Loucy (cell line): ENCODE data around the gene SLC9A4.
A peak's percentile ranks its signal among the peaks of the same experiment; 100 is the strongest.

Source experiments
- H2AFZ ChIP-seq: fragments of 200-600 bp; sonication (generic); 2 replicates; pipeline ENCODE4 v1.6.0; 2016; ENCODE audit warnings: antibody characterized with exemption, mild to moderate bottlenecking, low read length, moderate library complexity
- H3F3A ChIP-seq: fragments of 200-600 bp; 2 replicates; pipeline ENCODE4 v1.6.0; 2016; ENCODE audit warnings: antibody characterized with exemption, low read depth, mild to moderate bottlenecking
- H3K27me3 ChIP-seq: fragments of 200-600 bp; sonication (generic); 2 replicates; pipeline ENCODE4 v1.6.1; 2014; ENCODE audit warnings: low read length, mild to moderate bottlenecking; ENCODE audit not compliant: insufficient read depth, poor library complexity, severe bottlenecking
- H3K36me3 ChIP-seq: fragments of 200-600 bp; sonication (generic); 2 replicates; pipeline ENCODE4 v1.6.1; 2016; ENCODE audit warnings: low read length; ENCODE audit not compliant: insufficient read depth
- H3K4me1 ChIP-seq: fragments of 200-600 bp; sonication (generic); 2 replicates; pipeline ENCODE4 v1.5.1; 2014; ENCODE audit warnings: low read length, mild to moderate bottlenecking; ENCODE audit not compliant: insufficient read depth, poor library complexity, severe bottlenecking
- H3K4me2 ChIP-seq: fragments of 200-600 bp; sonication (generic); 2 replicates; pipeline ENCODE4 v1.6.0; 2014; ENCODE audit warnings: antibody characterized with exemption, low read length, low read depth, mild to moderate bottlenecking; ENCODE audit not compliant: poor library complexity, severe bottlenecking
- H3K4me3 ChIP-seq: fragments of 200-600 bp; sonication (generic); 2 replicates; pipeline ENCODE4 v1.5.1; 2014; ENCODE audit warnings: low read length, mild to moderate bottlenecking, mixed read lengths; ENCODE audit not compliant: poor library complexity, severe bottlenecking
- H3K79me2 ChIP-seq: fragments of 200-600 bp; sonication (generic); 2 replicates; pipeline ENCODE4 v1.6.1; 2014; ENCODE audit warnings: low read length; ENCODE audit not compliant: insufficient read depth
- H3K9ac ChIP-seq: fragments of 200-600 bp; sonication (generic); 2 replicates; pipeline ENCODE4 v1.6.0; 2014; ENCODE audit warnings: mild to moderate bottlenecking, low read depth, low read length, moderate library complexity; ENCODE audit not compliant: poor library complexity, severe bottlenecking
- H3K9me2 ChIP-seq: fragments of 200-600 bp; sonication (generic); replicated peaks from 2 replicates; pipeline ENCODE4 v1.6.1; 2016; ENCODE audit warnings: low read depth, low read length, mixed read lengths
- H3K9me3 ChIP-seq: fragments of 200-600 bp; sonication (generic); 2 replicates; pipeline ENCODE4 v1.6.1; 2014; ENCODE audit warnings: mild to moderate bottlenecking, antibody characterized with exemption, low read length, low read depth; ENCODE audit not compliant: insufficient read depth
- H4K20me1 ChIP-seq: fragments of 200-600 bp; sonication (generic); 2 replicates; pipeline ENCODE4 v1.6.0; 2014; ENCODE audit warnings: antibody characterized with exemption, low read length, mild to moderate bottlenecking; ENCODE audit not compliant: insufficient read depth, poor library complexity, severe bottlenecking
- CTCF ChIP-seq: fragments of 200-600 bp; sonication (generic); conservative IDR thresholded peaks from 2 replicates; pipeline ENCODE4 v1.5.1; 2014; ENCODE audit warnings: mild to moderate bottlenecking, antibody characterized with exemption, low read length
- EZH2phosphoT487 ChIP-seq: fragments of 200-600 bp; IDR thresholded peaks from 2 replicates; pipeline ENCODE4 v1.6.1; 2018; ENCODE audit warnings: antibody characterized with exemption, mild to moderate bottlenecking, moderate library complexity, borderline replicate concordance

SLC9A4 gene

DNA sequence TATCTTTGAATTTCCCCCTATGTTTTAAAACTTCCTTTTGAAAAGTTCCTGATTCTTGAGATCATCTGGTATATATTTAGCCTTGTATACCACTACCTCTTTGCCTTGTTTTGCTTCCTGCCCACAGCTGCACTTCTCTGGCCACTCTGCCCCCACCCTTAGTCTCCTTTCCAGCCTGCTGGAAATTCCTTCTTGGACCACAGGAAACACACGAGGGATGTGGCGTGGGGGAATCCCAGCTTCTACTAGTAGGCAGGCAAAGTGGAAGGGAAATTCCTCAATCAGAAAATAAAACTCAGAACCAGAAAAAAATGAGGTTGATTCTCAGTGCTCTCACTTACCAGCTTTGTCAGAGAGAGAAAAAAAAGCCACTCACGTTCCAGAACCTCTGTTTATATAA lies 36.7 kb upstream of the SLC9A4 start:
- TF ChIP-seq EZH2phosphoT487 (no peak), CTCF (no peak)
- Histone ChIP-seq H3K4me2 (peak overlapping the region; percentile 39), H3K9me3 (no peaks in the 10 kb centered on the region), H4K20me1 (no peaks in the 10 kb centered on the region), H3K4me3 (no peak overlapping the region), H3K27me3 (no peaks in the 10 kb centered on the region), H3K4me1 (peaks cover 54% of the 10 kb centered on the region), H3K9me2 (no peaks in the 10 kb centered on the region), H3K9ac (no peak overlapping the region), H3F3A (no peaks in the 10 kb centered on the region), H2AFZ (no peak overlapping the region), H3K79me2 (peaks cover 43% of the 10 kb centered on the region), H3K36me3 (peaks cover 55% of the 10 kb centered on the region; the same call in 1 of the 2 replicates)

GRCh38 chr2:102437122-102437521 lies 35.9 kb upstream of the SLC9A4 start:
- no peaks in the 10 kb centered on the region for H4K20me1 ChIP-seq
- peaks cover 37% of the 10 kb centered on the region for H3K79me2 ChIP-seq
- no peaks in the 10 kb centered on the region for H3K9me3 ChIP-seq
- H3K36me3 ChIP-seq, result peaks cover 62% of the 10 kb centered on the region; the same call in 1 of the 2 replicates
- TF ChIP-seq CTCF (no peak), EZH2phosphoT487 (no peak)
- no peak overlapping the region for H2AFZ ChIP-seq
- H3K9me2 ChIP-seq, result no peaks in the 10 kb centered on the region
- H3K9ac ChIP-seq, result no peak overlapping the region
- H3K4me3 ChIP-seq, result no peak overlapping the region
- peak overlapping the region; percentile 25 for H3K4me2 ChIP-seq
- peaks cover 47% of the 10 kb centered on the region for H3K4me1 ChIP-seq
- no peaks in the 10 kb centered on the region for H3F3A ChIP-seq
- H3K27me3 ChIP-seq, result no peaks in the 10 kb centered on the region

GRCh38 chr2:102438111-102438510 lies 34.9 kb upstream of the SLC9A4 start:
- peaks cover 29% of the 10 kb centered on the region; the same call in 1 of the 2 replicates for H3K79me2 ChIP-seq
- H3K9ac ChIP-seq, result no peak overlapping the region
- no peak overlapping the region for H2AFZ ChIP-seq
- H3K9me2 ChIP-seq, result no peaks in the 10 kb centered on the region
- H3K9me3 ChIP-seq, result no peaks in the 10 kb centered on the region
- peaks cover 58% of the 10 kb centered on the region; the same call in 1 of the 2 replicates for H3K36me3 ChIP-seq
- no peak overlapping the region for H3K4me3 ChIP-seq
- no peaks in the 10 kb centered on the region for H4K20me1 ChIP-seq
- no peaks in the 10 kb centered on the region for H3F3A ChIP-seq
- no peak overlapping the region for H3K4me2 ChIP-seq
- peaks cover 43% of the 10 kb centered on the region for H3K4me1 ChIP-seq
- no peak for TF ChIP-seq EZH2phosphoT487
- no peak for TF ChIP-seq CTCF
- no peaks in the 10 kb centered on the region for H3K27me3 ChIP-seq
